Measurements from ENCODE around the gene TNXB. TPM values are rescaled to one million over a fixed set of nuclear protein-coding genes. Genes with fewer than 3 reads are reported as not detected.
"Not testable (repeated sequence)": the region's sequence is repeated elsewhere in the genome, so short reads cannot be mapped to it uniquely, and the experiment has no call there.

Gene TNXB
- total RNA-seq, 4 donors from 2014 or later, result 24.9 to 155 (median 46.3) TPM

- intact Hi-C loops (cut with DNase I; ENCODE audit: low total_unique reads); H3K4me3 ChIP-seq (ENCODE audit: low read depth, poor library complexity, severe bottlenecking); DNase-seq (ENCODE audit: low spot score in 2 of 2): not testable (repeated sequence)
- 65 to 72% methylated on average over 7 to 9 of the region's 12 CpGs for WGBS, 2 donors
These were observed 100.5 kb downstream of the TNXB start for GRCh38 chr6:32008616-32009015.

GRCh38 chr6:32008037-32008436 is 101.1 kb downstream of the TNXB start:
- H3K4me3 ChIP-seq (ENCODE audit: low read depth, poor library complexity, severe bottlenecking); DNase-seq (ENCODE audit: low spot score in 2 of 2); intact Hi-C loops (cut with DNase I; ENCODE audit: low total_unique reads): not testable (repeated sequence)
- no CpG with 5 or more reads among the region's 24 CpGs for WGBS, 2 donors

- WGBS, 2 donors, result 72 to 78% methylated on average over 5 to 12 of the region's 12 CpGs
- H3K4me3 ChIP-seq (ENCODE audit: low read depth, poor library complexity, severe bottlenecking); intact Hi-C loops (cut with DNase I; ENCODE audit: low total_unique reads): not testable (repeated sequence)
- peak in 1 of 2 donors; percentile 15 for DNase-seq (ENCODE audit: low spot score in 2 of 2)
These were observed 102.1 kb downstream of the TNXB start for GRCh38 chr6:32007086-32007485.

GRCh38 chr6:32005991-32006529 is 103.1 kb downstream of the TNXB start:
- DNase-seq (ENCODE audit: low spot score in 2 of 2), result peak in 1 of 2 donors; percentile 7
- intact Hi-C loops (cut with DNase I; ENCODE audit: low total_unique reads); H3K4me3 ChIP-seq (ENCODE audit: low read depth, poor library complexity, severe bottlenecking): not testable (repeated sequence)
- 84 to 85% methylated on average over 8 of the region's 8 CpGs for WGBS, 2 donors

- H3K4me3 ChIP-seq (ENCODE audit: low read depth, poor library complexity, severe bottlenecking); intact Hi-C loops (cut with DNase I; ENCODE audit: low total_unique reads); DNase-seq (ENCODE audit: low spot score in 2 of 2): not testable (repeated sequence)
- WGBS, 2 donors, result 67 to 71% methylated on average over 8 to 9 of the region's 9 CpGs
These were observed 103.6 kb downstream of the TNXB start for GRCh38 chr6:32005538-32005880.

GRCh38 chr6:32004864-32005537 is 104.1 kb downstream of the TNXB start:
- 55 to 70% methylated on average over 9 of the region's 13 CpGs for WGBS, 2 donors
- intact Hi-C loops (cut with DNase I; ENCODE audit: low total_unique reads); H3K4me3 ChIP-seq (ENCODE audit: low read depth, poor library complexity, severe bottlenecking): not testable (repeated sequence)
- peak in 1 of 2 donors; percentile 37 for DNase-seq (ENCODE audit: low spot score in 2 of 2)

GRCh38 chr6:32004393-32004792 is 104.7 kb downstream of the TNXB start:
- intact Hi-C loops (cut with DNase I; ENCODE audit: low total_unique reads); H3K4me3 ChIP-seq (ENCODE audit: low read depth, poor library complexity, severe bottlenecking): not testable (repeated sequence)
- DNase-seq (ENCODE audit: low spot score in 2 of 2), result peak in 1 of 2 donors; percentile 23
- WGBS, 2 donors, result 70 to 74% methylated on average over 3 to 4 of the region's 4 CpGs

- intact Hi-C loops (cut with DNase I; ENCODE audit: low total_unique reads); DNase-seq (ENCODE audit: low spot score in 2 of 2); H3K4me3 ChIP-seq (ENCODE audit: low read depth, poor library complexity, severe bottlenecking): not testable (repeated sequence)
- WGBS, 2 donors, result no CpG with 5 or more reads among the region's 7 CpGs
These were observed 105.8 kb downstream of the TNXB start for GRCh38 chr6:32003301-32003700.

- intact Hi-C loops (cut with DNase I; ENCODE audit: low total_unique reads); H3K4me3 ChIP-seq (ENCODE audit: low read depth, poor library complexity, severe bottlenecking); DNase-seq (ENCODE audit: low spot score in 2 of 2): not testable (repeated sequence)
- WGBS, 2 donors, result no CpG with 5 or more reads among the region's 15 CpGs
These were observed 106.4 kb downstream of the TNXB start for GRCh38 chr6:32002546-32003268.

- peak in 1 of 2 donors; percentile 23 for DNase-seq (ENCODE audit: low spot score in 2 of 2)
- intact Hi-C loops (cut with DNase I; ENCODE audit: low total_unique reads); H3K4me3 ChIP-seq (ENCODE audit: low read depth, poor library complexity, severe bottlenecking): not testable (repeated sequence)
- WGBS, 2 donors, result 98 to 100% methylated on average over 1 to 5 of the region's 6 CpGs
These were observed 112.8 kb downstream of the TNXB start for GRCh38 chr6:31996385-31996784.

GRCh38 chr6:31994421-31994820 is 114.7 kb downstream of the TNXB start:
- intact Hi-C loops (cut with DNase I; ENCODE audit: low total_unique reads); H3K4me3 ChIP-seq (ENCODE audit: low read depth, poor library complexity, severe bottlenecking): not testable (repeated sequence)
- DNase-seq (ENCODE audit: low spot score in 2 of 2), result peak in 1 of 2 donors; percentile 83
- WGBS, 2 donors, result no CpG with 5 or more reads among the region's 14 CpGs

Other genes starting within 250 kb of the TNXB start
- 10 to 100 TPM; 29.1 to 47.6 (median 39.6) TPM for gene NEU1, start 246.5 kb downstream of the TNXB start, total RNA-seq
- gene SLC44A4, start 230.3 kb downstream of the TNXB start, total RNA-seq, result 1 to 10 TPM; 1.6 to 5.2 (median 3.2) TPM
- 10 to 100 TPM; 25.5 to 39.3 (median 33.6) TPM for gene EHMT2, start 211.6 kb downstream of the TNXB start, total RNA-seq
- 1 to 10 TPM in 1 of 4 donors, under 1 TPM in 3; 0.25 to 1.6 (median 0.77) TPM for gene ZBTB12, start 207.3 kb downstream of the TNXB start, total RNA-seq
- gene C2, start 181.6 kb downstream of the TNXB start, total RNA-seq, result 1 to 10 TPM; 4.9 to 7.7 (median 6.7) TPM
- 10 to 100 TPM in 1 of 4 donors, 1 to 10 TPM in 3; 1.4 to 13.1 (median 4.5) TPM for gene CFB, start 163.2 kb downstream of the TNXB start, total RNA-seq
- 10 to 100 TPM; 53.2 to 88.2 (median 83.4) TPM for gene NELFE, start 150.4 kb downstream of the TNXB start, total RNA-seq
- gene SKIC2, start 150.2 kb downstream of the TNXB start, total RNA-seq, result 10 to 100 TPM; 23.3 to 57.8 (median 32.3) TPM
- 10 to 100 TPM; 14.6 to 19.9 (median 16.4) TPM for gene DXO, start 137.2 kb downstream of the TNXB start, total RNA-seq
- gene C4A, start 127.3 kb downstream of the TNXB start, total RNA-seq, result 10 to 100 TPM in 1 of 4 donors, 1 to 10 TPM in 3; 5.6 to 10.4 (median 7.4) TPM
- 10 to 100 TPM in 1 of 4 donors, 1 to 10 TPM in 3; 4.5 to 12.1 (median 6.3) TPM for gene C4B, start 94.5 kb downstream of the TNXB start, total RNA-seq
- 1 to 10 TPM in 1 of 4 donors, under 1 TPM in 2, not detected in 1; 0.27 to 3.9 (median 0.88) TPM for gene CYP21A2, start 70.9 kb downstream of the TNXB start, total RNA-seq
- 100 to 1,000 TPM in 1 of 4 donors, 10 to 100 TPM in 3; 46.8 to 102 (median 54.1) TPM for gene ATF6B, start 18.9 kb upstream of the TNXB start, total RNA-seq
- gene FKBPL, start 20.9 kb upstream of the TNXB start, total RNA-seq, result 10 to 100 TPM in 1 of 4 donors, 1 to 10 TPM in 3; 5.8 to 12.5 (median 8.0) TPM
- gene PRRT1, start 42.6 kb upstream of the TNXB start, total RNA-seq, result 1 to 10 TPM in 2 of 4 donors, under 1 TPM in 2; 0.56 to 2.6 (median 0.94) TPM
- 100 to 1,000 TPM in 1 of 4 donors, 10 to 100 TPM in 3; 36.6 to 220 (median 56.9) TPM for gene PPT2, start 44.8 kb upstream of the TNXB start, total RNA-seq
- 10 to 100 TPM; 12.5 to 40.8 (median 18.6) TPM for gene EGFL8, start 55.3 kb upstream of the TNXB start, total RNA-seq
- gene AGPAT1, start 66.7 kb upstream of the TNXB start, total RNA-seq, result 10 to 100 TPM; 18.8 to 53.2 (median 28.0) TPM
- gene RNF5, start 69.1 kb upstream of the TNXB start, total RNA-seq, result 10 to 100 TPM; 52.4 to 75.3 (median 56.8) TPM
- gene AGER, start 74.9 kb upstream of the TNXB start, total RNA-seq, result 1 to 10 TPM in 3 of 4 donors, under 1 TPM in 1; 0.56 to 4.1 (median 2.3) TPM
- gene PBX2, start 80.9 kb upstream of the TNXB start, total RNA-seq, result 10 to 100 TPM; 49.2 to 63.9 (median 55.8) TPM
- 1 to 10 TPM in 3 of 4 donors, under 1 TPM in 1; 0.69 to 7.5 (median 4.3) TPM for gene GPSM3, start 83.3 kb upstream of the TNXB start, total RNA-seq
- 10 to 100 TPM in 1 of 4 donors, 1 to 10 TPM in 3; 6.3 to 10.4 (median 7.8) TPM for gene NOTCH4, start 114.7 kb upstream of the TNXB start, total RNA-seq